ENCODE measurements around the gene IL27RA.

DNA sequence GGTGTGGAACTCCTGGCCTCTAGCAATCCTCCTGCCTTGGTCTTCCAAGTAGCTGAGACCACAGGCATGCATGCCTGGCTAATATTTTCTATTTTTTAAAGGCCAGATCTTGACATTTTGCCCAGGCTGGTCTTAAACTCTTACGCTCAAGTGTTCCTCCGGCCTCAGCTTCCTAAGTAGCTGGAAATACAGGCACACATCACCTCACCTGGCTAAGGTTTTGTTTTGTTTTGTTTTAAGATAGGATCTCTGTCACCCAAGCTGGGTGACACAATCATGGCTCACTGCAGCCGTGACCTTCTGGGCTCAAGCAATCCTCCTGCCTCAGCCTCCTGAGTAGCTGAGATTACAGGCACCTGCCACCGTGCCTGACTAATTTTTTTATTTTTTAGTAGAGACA, 9.1 kb upstream of the IL27RA start:
- TF ChIP-seq, protein P1, sequence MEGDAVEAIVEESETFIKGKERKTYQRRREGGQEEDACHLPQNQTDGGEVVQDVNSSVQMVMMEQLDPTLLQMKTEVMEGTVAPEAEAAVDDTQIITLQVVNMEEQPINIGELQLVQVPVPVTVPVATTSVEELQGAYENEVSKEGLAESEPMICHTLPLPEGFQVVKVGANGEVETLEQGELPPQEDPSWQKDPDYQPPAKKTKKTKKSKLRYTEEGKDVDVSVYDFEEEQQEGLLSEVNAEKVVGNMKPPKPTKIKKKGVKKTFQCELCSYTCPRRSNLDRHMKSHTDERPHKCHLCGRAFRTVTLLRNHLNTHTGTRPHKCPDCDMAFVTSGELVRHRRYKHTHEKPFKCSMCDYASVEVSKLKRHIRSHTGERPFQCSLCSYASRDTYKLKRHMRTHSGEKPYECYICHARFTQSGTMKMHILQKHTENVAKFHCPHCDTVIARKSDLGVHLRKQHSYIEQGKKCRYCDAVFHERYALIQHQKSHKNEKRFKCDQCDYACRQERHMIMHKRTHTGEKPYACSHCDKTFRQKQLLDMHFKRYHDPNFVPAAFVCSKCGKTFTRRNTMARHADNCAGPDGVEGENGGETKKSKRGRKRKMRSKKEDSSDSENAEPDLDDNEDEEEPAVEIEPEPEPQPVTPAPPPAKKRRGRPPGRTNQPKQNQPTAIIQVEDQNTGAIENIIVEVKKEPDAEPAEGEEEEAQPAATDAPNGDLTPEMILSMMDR (IDR thresholded peaks at IDR 0.05 in 8 of 11, conservative IDR thresholded peaks at IDR 0.05 in 3 of 11), result no peak
- TF ChIP-seq POLR2A (IDR thresholded peaks at IDR 0.05), result no peak
